Ectodermal cell (in vitro differentiated cells): ENCODE data around the gene DMAP1.
A peak's percentile ranks its signal among the peaks of the same experiment; 100 is the strongest.

Experiments
- H3K27ac ChIP-seq: 2 replicates; pipeline ENCODE4 v1.7.0; 2013; ENCODE audit warnings: mild to moderate bottlenecking, low read depth, low read length; ENCODE audit not compliant: insufficient read depth, poor library complexity, severe bottlenecking
- H3K27me3 ChIP-seq: 2 replicates; pipeline ENCODE4 v1.7.0; 2013; ENCODE audit warnings: mild to moderate bottlenecking, low read length; ENCODE audit not compliant: insufficient read depth, control insufficient read depth, poor library complexity, severe bottlenecking
- H3K36me3 ChIP-seq: one replicate; pipeline ENCODE4 v1.7.0; 2013; ENCODE audit warnings: low read length; ENCODE audit not compliant: control insufficient read depth, insufficient read depth
- H3K4me1 ChIP-seq: one replicate; pipeline ENCODE4 v1.7.0; 2013; ENCODE audit warnings: low read length; ENCODE audit not compliant: control insufficient read depth, insufficient read depth
- H3K4me3 ChIP-seq: 2 replicates; pipeline ENCODE4 v1.7.0; 2013; ENCODE audit warnings: low read depth, low read length, control low read depth; ENCODE audit not compliant: insufficient read depth
- H3K9me3 ChIP-seq: 2 replicates; pipeline ENCODE4 v1.7.0; 2013; ENCODE audit warnings: mild to moderate bottlenecking, low read length, moderate library complexity; ENCODE audit not compliant: control insufficient read depth
- WGBS, 2 experiments: methylation state at CpG; one replicate each; pipeline ENCODE4 v1.1.7; 2013; ENCODE audit warnings: missing lambda C conversion rate in 2 of 2; 5-methylcytosine and 5-hydroxymethylcytosine counted together

Gene DMAP1

GRCh38 chr1:44239331-44239960 is 26.2 kb downstream of the DMAP1 start:
- H3K27ac ChIP-seq: peak overlapping the region; percentile 64
- H3K4me3 ChIP-seq: no peak overlapping the region
- H3K4me1 ChIP-seq: peaks cover 50% of the 10 kb centered on the region
- 19 to 20% methylated on average over 8 of the region's 8 CpGs for WGBS, 2 experiments
- no peaks in the 10 kb centered on the region for H3K27me3 ChIP-seq
- no peaks in the 10 kb centered on the region for H3K9me3 ChIP-seq
- no peaks in the 10 kb centered on the region for H3K36me3 ChIP-seq

- Histone ChIP-seq H3K9me3 (no peaks in the 10 kb centered on the region), H3K27me3 (no peaks in the 10 kb centered on the region), H3K27ac (no peak overlapping the region), H3K4me1 (peaks cover 50% of the 10 kb centered on the region), H3K36me3 (no peaks in the 10 kb centered on the region), H3K4me3 (no peak overlapping the region)
- 61 to 66% methylated on average over 3 of the region's 3 CpGs for WGBS, 2 experiments
Observed at GRCh38 chr1:44239961-44240371, 26.7 kb downstream of the DMAP1 start.

GRCh38 chr1:44240802-44241671 is 27.8 kb downstream of the DMAP1 start:
- H3K4me3 ChIP-seq: no peak overlapping the region
- H3K4me1 ChIP-seq: peaks cover 50% of the 10 kb centered on the region

GRCh38 chr1:44242746-44243145 is 29.5 kb downstream of the DMAP1 start:
- no peaks in the 10 kb centered on the region for H3K36me3 ChIP-seq
- peaks cover 48% of the 10 kb centered on the region for H3K4me1 ChIP-seq
- 70 to 71% methylated on average over 16 of the region's 16 CpGs for WGBS, 2 experiments

More at GRCh38 chr1:44240802-44241671, 27.8 kb downstream of the DMAP1 start:
- Histone ChIP-seq H3K36me3 (no peaks in the 10 kb centered on the region), H3K27ac (peak overlapping the region; percentile 4), H3K27me3 (no peaks in the 10 kb centered on the region), H3K9me3 (no peaks in the 10 kb centered on the region)
- WGBS, 2 experiments: 81 to 87% methylated on average over 9 of the region's 9 CpGs

GRCh38 chr1:44243782-44244495 is 30.7 kb downstream of the DMAP1 start:
- Histone ChIP-seq H3K9me3 (no peaks in the 10 kb centered on the region), H3K4me3 (no peak overlapping the region), H3K27me3 (no peaks in the 10 kb centered on the region), H3K36me3 (no peaks in the 10 kb centered on the region), H3K4me1 (peaks cover 38% of the 10 kb centered on the region), H3K27ac (no peak overlapping the region)
- WGBS, 2 experiments: 95 to 96% methylated on average over 7 of the region's 7 CpGs

More at GRCh38 chr1:44242746-44243145, 29.5 kb downstream of the DMAP1 start:
- no peak overlapping the region for H3K4me3 ChIP-seq
- H3K9me3 ChIP-seq: no peaks in the 10 kb centered on the region
- H3K27me3 ChIP-seq: no peaks in the 10 kb centered on the region
- no peak overlapping the region for H3K27ac ChIP-seq

- no peak overlapping the region for H3K4me3 ChIP-seq
- WGBS, 2 experiments: 83 to 84% methylated on average over 9 of the region's 9 CpGs
- H3K27ac ChIP-seq: no peak overlapping the region
- H3K4me1 ChIP-seq: peaks cover 28% of the 10 kb centered on the region
- H3K27me3 ChIP-seq: no peaks in the 10 kb centered on the region
- no peaks in the 10 kb centered on the region for H3K36me3 ChIP-seq
- H3K9me3 ChIP-seq: no peaks in the 10 kb centered on the region
Observed at GRCh38 chr1:44244986-44245385, 31.7 kb downstream of the DMAP1 start.

GRCh38 chr1:44246806-44247205 is 33.5 kb downstream of the DMAP1 start:
- H3K27ac ChIP-seq: no peak overlapping the region
- no peak overlapping the region for H3K4me3 ChIP-seq
- H3K4me1 ChIP-seq: peaks cover 21% of the 10 kb centered on the region
- H3K36me3 ChIP-seq: no peaks in the 10 kb centered on the region
- 94 to 98% methylated on average over 2 of the region's 2 CpGs for WGBS, 2 experiments
- H3K9me3 ChIP-seq: no peaks in the 10 kb centered on the region
- no peaks in the 10 kb centered on the region for H3K27me3 ChIP-seq

GRCh38 chr1:44249543-44249942 is 36.3 kb downstream of the DMAP1 start:
- Histone ChIP-seq H3K27ac (no peak overlapping the region), H3K27me3 (no peaks in the 10 kb centered on the region), H3K36me3 (no peaks in the 10 kb centered on the region), H3K9me3 (no peaks in the 10 kb centered on the region), H3K4me1 (peaks cover 7% of the 10 kb centered on the region), H3K4me3 (no peak overlapping the region)
- 80% methylated on average over 7 of the region's 7 CpGs for WGBS, 2 experiments

GRCh38 chr1:44250068-44250781 is 37.0 kb downstream of the DMAP1 start:
- Histone ChIP-seq H3K27ac (no peak overlapping the region), H3K27me3 (no peaks in the 10 kb centered on the region), H3K36me3 (no peaks in the 10 kb centered on the region), H3K4me1 (peaks cover 9% of the 10 kb centered on the region), H3K4me3 (no peak overlapping the region), H3K9me3 (no peaks in the 10 kb centered on the region)
- WGBS, 2 experiments: 92 to 95% methylated on average over 33 of the region's 33 CpGs
